ENCODE results near the gene SMLR1. TPM values are rescaled to one million over a fixed set of nuclear protein-coding genes. Genes with fewer than 3 reads are reported as not detected.
"Not testable (repeated sequence)": the region's sequence is repeated elsewhere in the genome, so short reads cannot be mapped to it uniquely, and the experiment has no call there.

SMLR1 gene
- total RNA-seq: not detected

DNA sequence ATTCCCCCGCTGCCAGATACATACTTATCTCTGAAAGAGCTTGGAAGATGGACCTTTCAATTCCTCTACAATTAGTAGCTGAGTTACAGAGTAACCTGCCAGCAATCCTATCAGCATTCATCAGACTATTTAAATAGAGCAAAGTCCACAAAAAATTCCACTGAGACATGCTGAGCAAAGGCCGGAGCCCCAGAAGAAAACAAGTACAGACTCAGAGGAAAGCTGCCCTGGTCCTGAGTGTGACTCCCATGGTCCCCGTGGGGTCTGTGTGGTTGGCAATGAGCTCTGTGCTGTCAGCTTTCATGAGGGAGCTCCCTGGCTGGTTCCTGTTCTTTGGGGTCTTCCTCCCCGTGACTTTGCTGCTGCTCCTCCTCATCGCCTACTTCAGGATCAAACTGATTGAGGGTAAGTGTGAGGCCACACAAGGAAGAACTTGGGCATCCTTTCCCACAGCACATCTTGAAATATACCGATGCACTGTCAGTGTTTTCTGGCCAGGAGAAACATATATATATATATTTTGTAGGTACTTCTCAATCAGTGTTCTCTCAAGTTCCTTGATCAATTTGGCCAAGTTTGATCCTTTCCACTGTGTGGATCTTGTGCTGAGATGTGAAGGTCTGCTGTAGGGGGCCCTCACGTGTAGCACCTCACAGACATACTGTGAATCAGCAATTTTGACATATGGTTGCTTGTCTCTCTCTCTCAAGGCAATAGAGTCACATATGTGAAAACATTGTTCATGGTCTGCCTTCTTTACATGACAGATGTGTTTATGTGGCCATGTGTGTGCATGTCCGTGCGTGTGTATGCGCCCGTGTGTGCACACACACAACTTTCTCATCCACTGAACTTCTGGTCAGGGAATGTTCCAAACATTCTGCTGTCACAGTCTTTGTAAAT is at the start of gene SMLR1:
Gene SMLR1, plus strand, starts transcription at position 160 of the 903 bp plus-strand sequence. Its CDS starts 8 bp downstream, at position 168.
- DNase-seq: no peak

DNA sequence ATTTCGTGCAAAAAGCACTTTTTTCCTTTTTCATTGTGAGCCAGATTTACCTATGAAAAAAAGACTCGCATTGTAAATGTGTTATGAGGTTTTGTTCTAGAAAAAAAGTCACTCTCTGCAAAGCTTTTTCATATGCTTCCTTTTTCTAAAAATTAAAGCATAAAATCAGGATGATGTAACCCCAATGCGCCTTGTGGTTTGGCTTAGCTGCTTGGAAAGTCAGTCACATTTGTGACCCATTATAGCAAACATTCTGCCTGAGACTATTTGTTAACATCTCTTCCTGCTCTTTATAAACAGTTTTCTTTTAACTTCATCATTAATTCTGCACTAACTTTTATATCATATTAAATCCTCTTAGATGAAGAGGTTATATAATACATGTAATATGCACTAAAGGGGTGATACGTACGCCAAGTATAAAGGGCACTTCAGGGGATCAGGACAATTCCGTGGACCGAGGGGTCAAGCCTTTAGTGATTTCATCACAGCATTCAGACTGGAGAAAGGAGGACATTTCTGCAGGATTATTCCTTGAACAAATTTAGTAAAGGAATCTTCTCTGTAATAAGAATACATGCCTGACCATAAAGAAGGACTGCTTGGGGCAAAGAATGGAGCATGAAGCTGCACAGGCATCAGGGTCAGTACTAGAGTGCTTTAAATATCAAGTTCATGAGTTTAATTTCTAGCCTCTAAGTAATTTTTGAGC is 48.1 kb upstream of the SMLR1 start:
- DNase-seq: no peak

DNA sequence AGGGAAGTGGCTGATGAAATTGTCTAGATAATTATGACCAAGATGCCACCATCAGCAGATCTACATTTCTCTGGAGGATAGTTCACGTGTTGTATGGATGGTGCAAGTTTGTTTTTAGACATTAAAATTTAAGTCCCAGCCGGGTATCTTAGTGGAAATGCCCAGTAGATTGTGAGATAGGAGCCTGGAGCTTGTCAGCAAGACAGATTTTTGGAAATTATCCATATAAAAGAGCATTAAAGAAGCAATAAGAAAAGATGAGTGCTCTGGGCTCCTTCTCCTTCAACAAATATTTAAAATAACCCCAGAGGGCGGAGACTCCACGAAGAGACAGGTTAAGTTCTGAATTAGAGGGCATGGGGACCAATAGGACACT is 47.6 kb upstream of the SMLR1 start:
- DNase-seq: no peak

DNA sequence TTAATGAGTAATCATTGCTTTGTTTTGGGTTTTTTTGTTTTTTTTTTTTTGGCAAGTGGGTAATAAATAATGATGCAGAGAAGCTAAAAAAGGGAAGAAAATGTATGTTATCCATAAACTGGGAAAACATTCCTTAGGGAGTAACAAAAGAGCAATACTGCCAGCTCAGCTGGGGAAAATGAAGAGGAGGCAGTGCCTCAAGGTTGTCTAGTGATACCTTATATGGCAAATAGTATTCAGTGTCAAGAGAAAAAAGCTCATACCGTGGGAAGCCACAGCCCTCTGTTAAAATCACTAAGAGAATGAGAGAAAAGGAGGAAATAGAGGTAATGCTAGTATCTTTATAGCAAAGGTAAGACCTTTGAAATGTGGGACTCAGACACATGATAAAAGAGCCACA is 47.1 kb upstream of the SMLR1 start:
- DNase-seq: no peak

DNA sequence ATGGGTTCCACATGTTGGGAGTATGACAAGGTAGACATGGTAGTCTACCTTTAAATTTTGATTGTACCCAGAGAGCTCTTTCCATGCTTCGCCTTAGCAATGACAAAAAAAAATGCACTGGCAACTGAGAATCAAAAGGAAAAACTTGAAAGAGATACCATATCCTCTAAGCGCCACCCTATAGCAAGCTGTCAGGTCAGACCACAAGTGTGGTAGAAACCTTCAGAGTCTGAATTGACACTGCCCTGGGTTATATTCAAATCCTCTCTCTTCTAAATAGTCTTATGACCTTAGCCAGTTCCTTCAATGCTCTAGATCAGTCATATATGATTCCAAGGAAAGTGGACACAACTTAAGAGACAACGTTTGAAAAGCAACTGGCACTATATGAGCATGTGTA is 45.6 kb upstream of the SMLR1 start:
- DNase-seq: no peak

GRCh38 chr6:130783416-130784107 is 43.6 kb upstream of the SMLR1 start:
- no peak for DNase-seq

DNA sequence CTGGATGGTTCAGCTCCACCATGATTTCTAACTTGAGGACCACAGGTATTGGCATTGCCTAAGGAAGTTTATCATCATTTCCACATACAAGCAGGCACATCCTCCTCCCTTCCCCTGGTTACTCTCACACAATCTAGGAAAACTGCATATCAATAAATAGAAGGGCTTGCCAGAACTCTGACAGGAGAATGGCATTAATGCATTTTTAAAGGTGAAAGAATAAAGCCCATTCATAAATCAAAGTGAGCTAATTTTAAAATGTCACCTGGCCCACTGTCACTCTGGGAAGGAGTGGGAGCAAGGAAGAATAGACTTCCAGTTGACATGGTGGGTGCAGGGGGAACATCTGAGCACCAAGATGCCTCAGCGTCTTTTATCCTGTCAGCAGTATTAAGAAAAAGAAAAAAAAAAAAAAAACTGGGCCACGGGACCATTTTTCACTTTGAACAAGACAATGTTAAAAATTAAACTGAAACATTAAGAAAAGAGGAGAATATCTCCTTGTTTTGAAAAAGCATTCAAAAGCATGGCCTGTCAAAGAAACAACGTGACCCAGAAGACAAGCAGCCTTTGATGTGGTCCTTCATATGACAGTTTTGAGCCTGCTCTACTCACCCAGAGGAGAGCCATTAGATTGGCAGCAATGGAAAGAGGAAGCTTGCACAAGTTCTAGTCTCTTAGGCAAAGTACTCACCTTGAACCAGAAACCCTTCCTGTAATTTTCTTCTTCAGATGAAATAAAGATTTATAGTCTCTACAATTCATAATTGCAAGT is 39.3 kb upstream of the SMLR1 start:
- no peak for DNase-seq

- DNase-seq: no peak
Observed at GRCh38 chr6:130788954-130789353, 38.3 kb upstream of the SMLR1 start.

- no peak for DNase-seq
Observed at GRCh38 chr6:130794010-130794697, 33.1 kb upstream of the SMLR1 start.

DNA sequence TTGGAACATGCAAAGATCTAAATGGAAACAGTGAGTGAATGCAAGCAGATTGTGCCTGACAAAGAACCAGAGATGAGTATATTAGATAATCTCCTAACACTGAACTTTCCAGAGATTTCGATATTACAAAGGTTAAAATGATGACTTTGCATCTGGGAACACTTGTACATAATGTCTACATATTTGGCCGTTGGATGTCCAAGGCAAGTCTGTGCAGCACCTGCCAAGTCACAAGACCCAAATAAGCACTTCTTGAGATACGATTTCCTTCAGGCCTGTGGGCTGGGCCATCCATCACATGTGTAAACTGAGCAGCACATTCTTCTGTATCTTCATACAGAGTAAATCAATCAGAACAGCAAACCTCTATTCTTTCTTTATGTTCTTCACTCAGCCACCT is 32.5 kb upstream of the SMLR1 start:
- no peak for DNase-seq

DNA sequence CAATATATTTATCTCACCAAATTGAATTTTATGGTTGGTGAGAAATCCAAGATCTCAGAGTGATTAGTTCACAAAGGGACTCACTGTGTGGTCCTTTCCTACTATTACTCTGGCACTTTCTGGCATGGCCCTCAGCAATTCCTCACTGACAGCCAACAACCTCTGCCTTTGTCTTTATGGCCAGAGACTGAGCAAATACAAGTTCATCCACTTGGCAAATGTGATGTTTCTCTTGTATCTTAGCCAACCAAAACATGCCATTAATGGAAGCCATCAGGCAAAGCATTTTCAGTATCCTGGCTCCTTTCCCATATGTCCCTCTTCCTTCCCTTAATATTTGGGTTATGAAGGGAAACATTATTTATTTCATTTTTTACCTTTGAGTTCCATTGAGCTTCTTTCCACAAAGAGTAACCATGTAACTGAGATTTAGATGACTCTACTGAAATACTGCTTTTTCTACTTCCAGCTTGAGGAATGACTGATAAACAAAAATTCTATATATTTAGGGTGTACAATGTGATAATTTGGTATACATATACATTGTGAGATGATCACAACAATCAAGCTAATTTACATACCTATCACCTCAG is 30.8 kb upstream of the SMLR1 start:
- no peak for DNase-seq

GRCh38 chr6:130797061-130797460 is 30.1 kb upstream of the SMLR1 start:
- no peak for DNase-seq

DNA sequence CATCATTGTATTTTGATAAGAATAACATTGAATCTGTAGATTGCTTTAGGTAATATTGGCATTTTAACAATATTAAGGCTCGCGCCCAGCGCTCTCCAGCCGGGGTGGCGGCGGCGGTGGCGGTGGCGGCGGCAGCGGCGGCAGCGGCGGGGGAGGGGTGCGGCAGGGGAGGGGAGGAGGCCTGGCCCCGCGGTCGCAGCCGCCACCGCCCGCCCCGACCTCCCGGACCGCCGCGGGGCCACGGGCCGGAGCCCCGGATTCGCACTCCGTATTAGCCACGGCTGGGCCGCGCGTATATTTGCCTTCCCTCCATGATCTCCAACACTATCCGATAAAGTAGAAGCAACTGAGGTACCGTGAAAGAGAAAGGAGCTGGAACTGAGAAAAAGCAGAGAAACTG is 25.8 kb upstream of the SMLR1 start:
- not testable (repeated sequence) for DNase-seq

DNA sequence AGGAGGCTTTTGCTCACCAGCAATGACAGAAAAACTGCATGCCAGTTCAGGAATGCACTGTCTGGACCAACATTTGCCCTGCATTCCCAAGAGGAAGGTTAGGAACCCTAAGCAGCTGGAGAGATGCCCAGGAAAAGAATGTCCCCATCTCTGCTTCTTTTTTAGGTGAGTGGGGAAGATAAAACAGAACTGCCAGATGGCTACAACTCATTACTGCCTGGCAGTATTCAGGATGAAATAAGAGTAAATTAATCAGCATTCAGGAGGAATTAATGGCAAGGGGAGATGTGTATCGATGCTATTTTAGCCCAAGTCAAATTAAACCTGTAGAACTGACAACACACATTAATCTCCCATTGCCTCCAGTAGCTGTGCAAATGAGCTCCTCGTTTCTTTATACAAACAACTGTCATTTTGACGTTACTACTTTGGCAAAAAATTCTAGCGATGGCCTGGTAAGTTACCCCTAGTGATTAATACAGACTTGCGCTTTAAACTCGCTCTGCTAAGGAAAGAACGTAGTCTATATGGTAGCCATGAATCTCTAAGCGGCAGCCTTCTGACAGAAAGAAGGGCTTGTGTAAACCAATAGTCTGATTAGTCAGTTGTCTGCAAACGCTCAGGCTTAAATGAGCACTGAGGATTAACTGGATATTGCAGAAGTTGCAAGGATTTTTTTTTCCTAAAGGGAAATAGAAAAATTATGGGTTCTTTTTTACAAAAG is 16.7 kb upstream of the SMLR1 start:
- no peak for DNase-seq

DNA sequence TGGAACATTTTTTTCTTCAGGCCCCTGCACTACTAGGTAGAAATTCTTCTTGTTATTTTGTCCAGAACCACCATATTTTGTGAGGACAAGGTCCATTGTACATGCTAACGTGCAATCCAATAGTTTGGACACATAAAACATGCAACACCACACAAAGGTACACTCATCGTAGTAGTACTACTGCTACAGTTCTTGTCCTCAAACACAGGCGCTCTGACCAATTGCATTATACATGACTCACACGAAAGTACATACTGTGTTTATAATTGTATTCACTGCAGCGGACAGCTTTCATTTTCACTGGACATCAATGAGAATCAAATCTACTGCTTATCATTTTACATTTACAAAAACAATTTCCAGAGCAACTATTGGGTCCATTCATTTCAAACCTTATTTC is 15.3 kb upstream of the SMLR1 start:
- DNase-seq: no peak

DNA sequence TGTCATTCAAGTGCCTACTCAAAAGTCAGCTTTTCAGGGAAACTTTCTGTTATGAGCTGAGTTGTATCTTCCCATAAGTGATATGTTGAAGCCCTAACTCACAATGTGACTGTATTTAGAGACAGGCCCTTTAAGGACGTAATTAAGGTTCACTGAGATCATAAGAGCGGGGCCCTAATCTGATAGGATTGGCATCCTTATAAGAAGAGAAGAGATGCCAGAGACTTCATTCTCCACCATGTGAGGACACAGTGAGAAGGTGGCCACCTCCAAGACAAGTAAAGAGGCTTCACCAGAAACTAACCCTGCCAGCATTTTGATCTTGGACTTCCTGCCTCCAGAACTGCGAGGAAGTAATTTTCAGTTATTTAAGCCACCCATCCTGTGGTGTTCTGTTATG is 12.7 kb upstream of the SMLR1 start:
- DNase-seq: no peak

DNA sequence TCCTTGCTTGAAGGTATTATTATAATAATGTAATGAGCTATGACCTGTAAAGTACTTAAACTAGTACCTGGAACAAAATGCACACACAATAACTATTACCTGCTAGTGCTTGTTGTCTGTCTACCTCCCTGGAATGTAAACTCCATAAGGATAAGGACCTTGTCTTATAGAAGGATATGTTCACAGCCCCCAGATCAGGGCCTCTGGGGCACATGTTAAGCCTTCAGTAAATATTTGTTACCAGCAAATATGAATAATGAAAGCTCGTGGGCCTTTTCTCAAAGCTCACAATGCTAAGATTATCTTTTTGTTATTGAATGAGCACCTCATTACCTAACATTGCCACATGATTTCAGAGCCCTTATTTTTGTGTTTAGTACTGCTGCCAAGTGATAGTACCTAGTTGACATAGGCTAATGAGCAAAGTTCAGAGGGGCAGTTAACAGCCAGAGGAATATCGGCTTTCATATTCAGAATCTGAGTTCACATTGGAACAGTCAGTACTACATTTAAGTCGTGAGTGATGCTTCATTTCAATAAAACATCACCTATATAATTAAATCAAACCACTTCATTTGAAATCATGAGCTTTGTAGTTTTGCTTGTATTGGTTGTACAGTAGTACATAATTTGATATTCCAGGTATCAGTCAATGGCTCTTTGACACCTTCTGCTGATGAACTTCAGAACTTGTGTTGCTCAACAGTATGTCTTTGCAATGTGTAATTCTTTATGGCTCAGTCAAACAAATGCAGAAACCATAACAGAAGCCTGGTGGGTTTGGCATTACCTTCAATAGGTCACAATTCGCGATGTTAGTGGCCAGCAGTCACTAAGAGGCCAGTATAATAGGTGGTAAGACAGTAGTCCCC is 11.8 kb upstream of the SMLR1 start:
- no peak for DNase-seq

DNA sequence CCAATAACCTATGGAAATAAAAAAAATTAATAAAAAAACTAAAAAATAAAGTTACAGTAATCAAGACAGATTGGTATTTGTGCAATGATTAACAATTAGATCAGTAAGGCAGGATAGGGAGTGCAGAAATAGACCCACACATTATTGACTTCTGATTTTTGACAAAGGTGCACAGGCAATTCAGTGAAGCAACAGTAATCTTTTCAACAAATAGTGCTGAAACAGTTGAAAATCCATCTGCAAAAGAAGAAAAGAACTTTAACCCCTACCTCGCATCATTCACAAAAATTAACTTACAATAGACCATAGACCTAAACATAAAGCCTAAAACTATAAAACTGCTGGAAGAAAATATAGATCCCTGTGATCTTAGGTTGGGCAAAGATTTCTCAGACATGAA is 4.5 kb upstream of the SMLR1 start:
- DNase-seq: no peak

DNA sequence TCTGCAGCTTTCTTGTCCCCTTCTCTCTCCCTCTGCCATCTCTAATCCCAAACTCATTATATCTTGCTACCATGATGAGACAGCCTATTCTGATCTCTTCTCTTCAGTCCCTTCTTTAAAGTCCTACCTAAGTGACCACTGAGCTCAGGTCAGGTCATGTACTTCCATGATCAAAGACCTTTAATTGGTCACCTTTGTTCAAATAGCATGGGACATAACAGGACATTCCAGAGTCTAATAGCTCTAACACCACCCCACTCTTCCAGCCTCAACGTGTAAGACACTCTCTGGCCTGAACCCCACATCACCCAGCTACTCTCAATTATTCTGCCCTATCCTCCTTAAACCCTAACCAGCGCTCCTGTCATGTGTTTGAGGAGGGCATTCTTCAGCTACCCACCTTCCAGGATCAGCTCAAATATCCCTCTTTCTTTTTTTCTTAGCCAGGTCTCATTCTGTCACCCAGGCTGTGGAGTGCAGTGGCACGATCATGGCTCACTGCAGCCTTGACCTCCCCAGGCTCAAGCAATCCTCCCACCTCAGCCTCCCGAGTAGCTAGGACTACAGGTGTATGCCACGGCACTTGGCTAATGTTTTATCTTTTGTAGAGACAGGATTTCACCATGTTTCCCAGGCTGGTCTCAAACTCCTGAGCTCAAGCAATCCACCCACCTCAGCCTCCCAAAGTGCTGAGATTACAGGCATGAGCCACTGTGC is 2.1 kb upstream of the SMLR1 start:
- DNase-seq: no peak
